ENCODE measurements around the gene PSD.

The PSD gene

DNA sequence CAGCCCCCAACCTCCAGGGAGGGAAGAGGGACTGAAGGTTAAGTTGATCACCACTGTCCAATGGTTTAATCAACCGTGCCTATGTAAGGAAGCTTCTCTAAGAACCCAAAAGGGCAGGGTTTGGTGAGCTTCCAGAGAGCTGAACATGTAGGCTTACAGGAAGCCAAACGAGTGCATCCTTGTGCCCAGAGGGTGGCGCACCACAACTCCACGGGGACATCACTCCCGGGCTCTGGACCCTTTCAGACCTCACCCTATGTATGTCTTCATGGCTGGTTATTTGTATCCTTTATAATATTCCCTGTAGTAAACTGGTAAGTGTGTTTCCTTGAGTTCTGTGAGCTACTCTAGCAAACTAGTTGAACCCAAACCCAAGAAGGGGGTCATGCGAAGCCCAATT lies 34.5 kb downstream of the PSD start:
- H3K4me3 ChIP-seq (ENCODE audit: low read length): no peak overlapping the region
- no peaks in the 10 kb centered on the region for H3K9me2 ChIP-seq (replicated peaks; ENCODE audit: control insufficient read depth, low read length)
- no peaks in the 10 kb centered on the region for H4K20me1 ChIP-seq (ENCODE audit: control insufficient read depth, insufficient read depth, low read depth, low read length)
- H3F3A ChIP-seq (ENCODE audit: control insufficient read depth, insufficient read depth): 0 out of 2 replicates have a peak, but pooled peaks cover 2% of the 10 kb centered on the region
- no peaks in the 10 kb centered on the region for H3K27me3 ChIP-seq (ENCODE audit: control insufficient read depth, low read length)
- peaks cover 13% of the 10 kb centered on the region for H3K4me1 ChIP-seq (ENCODE audit: control insufficient read depth, low read length)
- H3K4me2 ChIP-seq (ENCODE audit: low read length): no peak overlapping the region
- no peaks in the 10 kb centered on the region for H3K79me2 ChIP-seq (ENCODE audit: control insufficient read depth, low read length)
- peaks cover 20% of the 10 kb centered on the region for H3K36me3 ChIP-seq (ENCODE audit: control insufficient read depth, low read length)
- no peak overlapping the region for H3K27ac ChIP-seq (ENCODE audit: low read depth, low read length)
- no peak for TF ChIP-seq EZH2phosphoT487 (IDR thresholded peaks at IDR 0.05; ENCODE audit: borderline replicate concordance, low read length)
- TF ChIP-seq, protein P1, sequence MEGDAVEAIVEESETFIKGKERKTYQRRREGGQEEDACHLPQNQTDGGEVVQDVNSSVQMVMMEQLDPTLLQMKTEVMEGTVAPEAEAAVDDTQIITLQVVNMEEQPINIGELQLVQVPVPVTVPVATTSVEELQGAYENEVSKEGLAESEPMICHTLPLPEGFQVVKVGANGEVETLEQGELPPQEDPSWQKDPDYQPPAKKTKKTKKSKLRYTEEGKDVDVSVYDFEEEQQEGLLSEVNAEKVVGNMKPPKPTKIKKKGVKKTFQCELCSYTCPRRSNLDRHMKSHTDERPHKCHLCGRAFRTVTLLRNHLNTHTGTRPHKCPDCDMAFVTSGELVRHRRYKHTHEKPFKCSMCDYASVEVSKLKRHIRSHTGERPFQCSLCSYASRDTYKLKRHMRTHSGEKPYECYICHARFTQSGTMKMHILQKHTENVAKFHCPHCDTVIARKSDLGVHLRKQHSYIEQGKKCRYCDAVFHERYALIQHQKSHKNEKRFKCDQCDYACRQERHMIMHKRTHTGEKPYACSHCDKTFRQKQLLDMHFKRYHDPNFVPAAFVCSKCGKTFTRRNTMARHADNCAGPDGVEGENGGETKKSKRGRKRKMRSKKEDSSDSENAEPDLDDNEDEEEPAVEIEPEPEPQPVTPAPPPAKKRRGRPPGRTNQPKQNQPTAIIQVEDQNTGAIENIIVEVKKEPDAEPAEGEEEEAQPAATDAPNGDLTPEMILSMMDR (IDR thresholded peaks at IDR 0.05; ENCODE audit: low read depth, low read length, poor library complexity, severe bottlenecking): peak; percentile 43
- no peaks in the 10 kb centered on the region for H3K9me3 ChIP-seq (ENCODE audit: control insufficient read depth, insufficient read depth, low read length)

DNA sequence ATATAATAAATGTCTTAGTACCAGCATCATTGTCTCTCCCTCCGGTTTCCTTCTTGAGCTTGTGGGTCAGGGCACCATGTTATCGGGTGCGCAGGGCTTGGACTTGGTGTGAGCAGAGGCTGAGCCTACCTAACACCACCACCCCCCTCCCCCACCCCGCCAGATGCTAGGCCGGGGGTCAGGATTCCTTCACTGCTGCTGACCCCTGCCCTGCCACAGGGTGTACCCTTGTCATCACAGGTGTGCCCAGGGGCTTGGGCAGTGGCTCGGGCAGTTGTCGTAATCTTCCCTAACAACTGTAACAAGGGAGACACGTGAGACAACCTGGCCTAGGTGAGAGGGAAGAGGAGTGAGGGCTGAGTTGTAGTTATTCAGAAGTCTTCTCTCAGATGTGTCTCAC lies 35.7 kb downstream of the PSD start:
- Histone ChIP-seq H3K27me3 (ENCODE audit: control insufficient read depth, low read length) (no peaks in the 10 kb centered on the region), H3K4me1 (ENCODE audit: control insufficient read depth, low read length) (peaks cover 13% of the 10 kb centered on the region), H3K4me3 (ENCODE audit: low read length) (no peak overlapping the region), H3K9me2 (replicated peaks; ENCODE audit: control insufficient read depth, low read length) (no peaks in the 10 kb centered on the region), H3K4me2 (ENCODE audit: low read length) (no peak overlapping the region), H3F3A (ENCODE audit: control insufficient read depth, insufficient read depth) (0 out of 2 replicates have a peak, but pooled peaks cover 2% of the 10 kb centered on the region), H3K9me3 (ENCODE audit: control insufficient read depth, insufficient read depth, low read length) (no peaks in the 10 kb centered on the region), H3K27ac (ENCODE audit: low read depth, low read length) (no peak overlapping the region), H4K20me1 (ENCODE audit: control insufficient read depth, insufficient read depth, low read depth, low read length) (no peaks in the 10 kb centered on the region), H3K79me2 (ENCODE audit: control insufficient read depth, low read length) (no peaks in the 10 kb centered on the region), H3K36me3 (ENCODE audit: control insufficient read depth, low read length) (peaks cover 23% of the 10 kb centered on the region)
- no peak for TF ChIP-seq EZH2phosphoT487 (IDR thresholded peaks at IDR 0.05; ENCODE audit: borderline replicate concordance, low read length)
- TF ChIP-seq, protein P1 (IDR thresholded peaks at IDR 0.05; ENCODE audit: low read depth, low read length, poor library complexity, severe bottlenecking): no peak

DNA sequence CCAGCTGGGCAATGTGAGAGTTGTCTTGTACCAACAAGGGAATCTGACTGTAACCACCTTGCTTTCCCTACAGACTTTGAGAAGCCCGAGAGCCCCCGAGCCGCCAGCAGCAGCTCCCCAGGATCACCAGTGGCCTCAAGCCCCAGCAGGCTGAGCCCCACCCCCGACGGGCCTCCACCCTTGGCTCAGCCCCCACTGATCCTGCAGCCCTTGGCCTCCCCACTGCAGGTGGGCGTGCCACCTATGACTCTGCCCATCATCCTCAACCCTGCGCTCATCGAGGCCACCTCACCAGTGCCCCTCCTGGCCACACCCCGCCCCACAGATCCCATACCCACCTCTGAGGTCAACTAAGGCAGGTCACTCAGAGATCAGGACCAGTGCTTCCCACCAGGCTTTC lies 36.6 kb downstream of the PSD start:
- Histone ChIP-seq H3F3A (ENCODE audit: control insufficient read depth, insufficient read depth) (0 out of 2 replicates have a peak, but pooled peaks cover 2% of the 10 kb centered on the region), H3K79me2 (ENCODE audit: control insufficient read depth, low read length) (no peaks in the 10 kb centered on the region), H3K4me1 (ENCODE audit: control insufficient read depth, low read length) (peaks cover 13% of the 10 kb centered on the region), H3K9me2 (replicated peaks; ENCODE audit: control insufficient read depth, low read length) (no peaks in the 10 kb centered on the region), H4K20me1 (ENCODE audit: control insufficient read depth, insufficient read depth, low read depth, low read length) (no peaks in the 10 kb centered on the region), H3K36me3 (ENCODE audit: control insufficient read depth, low read length) (peaks cover 23% of the 10 kb centered on the region), H3K4me3 (ENCODE audit: low read length) (no peak overlapping the region), H3K27ac (ENCODE audit: low read depth, low read length) (no peak overlapping the region), H3K9me3 (ENCODE audit: control insufficient read depth, insufficient read depth, low read length) (no peaks in the 10 kb centered on the region), H3K4me2 (ENCODE audit: low read length) (no peak overlapping the region), H3K27me3 (ENCODE audit: control insufficient read depth, low read length) (no peaks in the 10 kb centered on the region)
- no peak for TF ChIP-seq EZH2phosphoT487 (IDR thresholded peaks at IDR 0.05; ENCODE audit: borderline replicate concordance, low read length)
- TF ChIP-seq, protein P1 (IDR thresholded peaks at IDR 0.05; ENCODE audit: low read depth, low read length, poor library complexity, severe bottlenecking): no peak

Data from DOHH2 (cell line).